Neural progenitor cell (in vitro differentiated cells): ENCODE results near the gene SCG5.

Experiments
- CTCF ChIP-seq: fragments of 200-600 bp; sonication (generic); IDR thresholded peaks from 2 replicates; pipeline ENCODE4 v1.5.1; 2017; ENCODE audit warnings: antibody characterized with exemption, mild to moderate bottlenecking
- EZH2 ChIP-seq: fragments of 200-600 bp; sonication (generic); IDR thresholded peaks from 2 replicates; pipeline ENCODE4 v1.6.1; 2017; ENCODE audit warnings: antibody characterized with exemption, mild to moderate bottlenecking, moderate library complexity
- EZH2phosphoT487 ChIP-seq: fragments of 200-600 bp; sonication (generic); IDR thresholded peaks from 2 replicates; pipeline ENCODE4 v1.6.1; 2017; ENCODE audit warnings: antibody characterized with exemption

GRCh38 chr15:32687556-32687955 is 46.0 kb downstream of the SCG5 start:
- TF ChIP-seq CTCF (no peak), EZH2 (no peak), EZH2phosphoT487 (no peak)
